Right lobe of liver (tissue), 4 donors: ENCODE data around the gene C10orf95.

Source experiments
- POLR2A ChIP-seq: fragments of 450-650 bp; IDR thresholded peaks from one replicate; pipeline ENCODE4 v1.6.1; 2017; ENCODE audit warnings: antibody characterized with exemption, mild to moderate bottlenecking
- TF ChIP-seq, protein P1 (sequence below), 4 donors: fragments of 200-600 bp in 3 of 4; fragments of 450-650 bp in 1 of 4; IDR thresholded peaks; one replicate each; pipeline versions ENCODE4 v1.5.1 to v1.8.0; 2016 to 2022; ENCODE audit warnings: antibody characterized with exemption in 4 of 4, mild to moderate bottlenecking in 2 of 4
- donor health status: DM: no; HTN: no; CAD: no.
- donor health status: DM: no; HTN: no; CAD: no.
- donor health status: DM: no; HTN: yes; CAD: no.

DNA sequence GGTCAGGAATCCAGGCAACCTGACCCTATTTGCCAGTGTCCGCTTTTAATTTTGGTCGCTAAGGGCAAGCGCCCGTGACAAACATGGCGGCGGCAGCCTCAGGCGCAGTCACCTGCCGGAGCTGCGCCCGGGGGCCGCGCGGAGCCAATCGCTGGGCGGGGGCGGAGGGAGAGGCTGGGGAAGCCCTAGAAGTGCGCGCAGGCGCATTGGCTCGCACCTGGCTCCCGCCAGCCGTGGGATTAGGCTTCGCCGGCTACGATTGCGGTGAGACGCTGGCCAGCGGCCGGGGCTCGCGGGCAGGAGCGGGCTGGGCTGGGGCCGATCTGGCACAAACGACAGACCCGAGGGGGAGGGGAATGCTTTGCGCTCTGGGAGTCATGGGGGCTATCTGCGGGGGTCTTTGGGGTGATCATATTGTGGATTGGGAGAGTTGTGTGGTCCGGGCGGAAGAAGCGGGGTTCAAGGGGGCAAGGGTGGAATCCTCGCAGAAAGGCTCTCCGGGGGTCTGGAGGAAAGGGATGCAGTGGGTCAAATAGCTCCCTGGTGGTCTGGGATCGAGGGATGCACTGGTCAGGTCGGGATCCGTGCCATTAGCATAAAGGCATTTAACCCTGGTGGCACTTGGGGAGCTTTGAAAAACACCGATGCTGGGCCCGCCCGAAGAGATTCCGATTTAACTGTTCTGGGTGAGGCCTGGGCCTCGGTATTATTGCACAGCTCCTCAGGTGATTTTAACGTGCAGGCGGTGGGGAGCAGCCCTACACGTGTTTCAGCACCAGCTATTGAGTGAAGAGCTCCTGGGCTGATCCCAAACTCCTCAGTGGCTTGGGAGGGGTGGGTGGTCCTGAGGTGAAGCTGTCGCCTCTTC is 10.1 kb upstream of the C10orf95 start:
- TF ChIP-seq, protein P1, sequence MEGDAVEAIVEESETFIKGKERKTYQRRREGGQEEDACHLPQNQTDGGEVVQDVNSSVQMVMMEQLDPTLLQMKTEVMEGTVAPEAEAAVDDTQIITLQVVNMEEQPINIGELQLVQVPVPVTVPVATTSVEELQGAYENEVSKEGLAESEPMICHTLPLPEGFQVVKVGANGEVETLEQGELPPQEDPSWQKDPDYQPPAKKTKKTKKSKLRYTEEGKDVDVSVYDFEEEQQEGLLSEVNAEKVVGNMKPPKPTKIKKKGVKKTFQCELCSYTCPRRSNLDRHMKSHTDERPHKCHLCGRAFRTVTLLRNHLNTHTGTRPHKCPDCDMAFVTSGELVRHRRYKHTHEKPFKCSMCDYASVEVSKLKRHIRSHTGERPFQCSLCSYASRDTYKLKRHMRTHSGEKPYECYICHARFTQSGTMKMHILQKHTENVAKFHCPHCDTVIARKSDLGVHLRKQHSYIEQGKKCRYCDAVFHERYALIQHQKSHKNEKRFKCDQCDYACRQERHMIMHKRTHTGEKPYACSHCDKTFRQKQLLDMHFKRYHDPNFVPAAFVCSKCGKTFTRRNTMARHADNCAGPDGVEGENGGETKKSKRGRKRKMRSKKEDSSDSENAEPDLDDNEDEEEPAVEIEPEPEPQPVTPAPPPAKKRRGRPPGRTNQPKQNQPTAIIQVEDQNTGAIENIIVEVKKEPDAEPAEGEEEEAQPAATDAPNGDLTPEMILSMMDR (IDR thresholded peaks at IDR 0.05) = no peak
- peak; percentile 63 for TF ChIP-seq POLR2A
